HG02610 (cell line): Measurements from ENCODE around the gene IL18R1.
"Not testable (repeated sequence)": the region's sequence is repeated elsewhere in the genome, so short reads cannot be mapped to it uniquely, and the experiment has no call there.

Source experiments
- ATAC-seq: cut with Tn5 transposase; IDR thresholded peaks from one replicate; pipeline ENCODE4 v1.9.1; 2021; ENCODE audit warnings: mild to moderate bottlenecking, moderate library complexity; ENCODE audit not compliant: unreplicated experiment

Gene IL18R1

DNA sequence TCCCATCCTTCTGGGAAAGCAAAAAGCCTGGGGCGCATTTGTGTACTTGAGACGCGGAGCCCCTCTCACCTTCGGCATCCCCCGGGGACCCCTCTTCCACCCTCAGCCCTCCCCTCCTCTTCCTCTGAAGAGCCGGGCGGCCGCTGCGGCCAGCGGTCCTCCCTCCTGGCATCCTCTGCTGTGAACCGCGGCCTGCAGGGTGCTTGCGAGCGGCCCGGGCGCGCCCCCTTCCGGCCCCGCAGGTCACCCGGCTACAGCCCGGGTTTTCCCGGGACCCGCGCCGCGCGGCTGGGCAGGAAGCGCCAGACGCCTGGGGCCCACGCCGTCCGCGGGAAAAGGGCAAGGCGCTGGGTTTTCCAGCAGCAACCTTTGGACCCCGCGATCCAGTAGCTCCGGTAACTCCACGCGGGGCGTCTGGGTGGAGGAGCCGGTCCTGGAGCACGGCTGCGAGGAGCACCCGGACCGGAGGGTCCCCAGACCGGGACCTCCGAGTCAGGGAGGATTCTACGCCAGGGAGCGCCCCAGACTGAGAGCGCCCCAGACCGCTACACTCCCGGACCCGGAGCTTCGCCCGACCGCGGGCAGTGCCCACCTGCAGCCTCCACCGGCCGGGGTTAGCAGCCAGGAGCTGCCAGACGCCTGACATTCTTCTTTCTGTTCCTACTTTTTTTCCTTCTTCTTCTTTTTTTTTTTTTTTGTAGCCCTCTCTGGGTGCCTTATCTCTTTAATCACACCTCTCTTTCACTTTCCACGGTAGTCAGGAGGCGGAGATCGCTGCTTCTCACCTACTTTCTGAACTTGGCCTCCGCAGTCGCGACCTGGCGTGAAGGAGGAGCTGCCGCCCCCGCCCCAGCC, at the start of gene IL18R1:
Gene IL18R1 (plus strand): TSS at position 271 of the 855 bp plus-strand sequence. CDS start 6,865 bp downstream, outside the sequence.
- ATAC-seq = peak; percentile 85

DNA sequence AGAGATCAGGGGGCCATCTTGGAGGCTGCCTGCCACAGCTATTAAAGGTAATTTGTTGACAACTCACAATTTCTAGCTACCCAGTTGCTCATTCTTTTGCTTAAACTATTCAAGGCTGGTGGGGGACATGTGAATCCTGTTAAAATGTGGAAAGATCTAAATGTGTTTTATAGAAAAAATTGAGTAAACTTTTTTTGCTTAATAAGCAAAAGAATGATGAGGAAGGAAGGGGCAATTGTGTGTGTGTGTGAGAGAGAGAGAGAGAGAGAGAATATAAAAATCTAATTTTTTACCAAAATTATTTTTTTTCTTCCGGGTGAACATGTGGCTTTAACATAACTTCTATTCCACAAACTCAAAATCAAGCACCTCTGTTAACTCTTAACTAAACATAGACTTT, 49.5 kb upstream of the IL18R1 start:
- no peak for ATAC-seq

DNA sequence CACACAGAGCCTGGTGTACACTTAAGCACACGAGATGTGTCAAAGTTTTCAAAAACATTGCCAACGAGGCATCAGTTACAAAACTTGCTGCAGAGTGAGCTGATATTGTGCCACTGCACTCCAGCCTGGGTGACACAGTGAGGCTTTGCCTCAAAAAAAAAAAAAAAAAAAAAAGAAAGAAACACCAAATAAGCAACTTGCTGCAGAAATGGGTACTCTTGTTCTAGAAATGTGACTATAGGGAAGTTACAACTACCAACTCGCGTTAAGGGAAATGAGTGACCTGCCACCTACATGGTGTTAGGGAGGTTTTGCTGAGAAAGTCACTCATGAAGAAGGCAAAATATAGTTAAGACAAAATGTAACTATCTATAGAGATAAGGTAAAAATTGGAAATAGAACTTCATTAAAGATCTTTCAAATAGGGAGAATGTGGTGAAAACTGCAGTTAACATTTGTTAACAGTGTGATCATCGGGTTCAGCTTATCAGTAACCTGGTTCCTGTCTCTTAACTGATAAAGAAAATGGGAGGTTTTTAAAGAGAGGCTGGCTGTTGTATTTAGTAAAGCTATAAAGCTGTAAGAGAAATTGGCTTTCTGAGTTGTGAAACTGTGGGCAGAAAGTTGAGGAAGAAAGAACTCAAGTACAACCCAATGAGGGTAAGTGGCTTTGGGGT, 44.5 kb upstream of the IL18R1 start, which contains the start of gene IL1RL1:
Gene IL1RL1 (plus strand): TSS at position 600 of the 677 bp plus-strand sequence. CDS start 26,702 bp downstream, outside the sequence.
- no peak for ATAC-seq

DNA sequence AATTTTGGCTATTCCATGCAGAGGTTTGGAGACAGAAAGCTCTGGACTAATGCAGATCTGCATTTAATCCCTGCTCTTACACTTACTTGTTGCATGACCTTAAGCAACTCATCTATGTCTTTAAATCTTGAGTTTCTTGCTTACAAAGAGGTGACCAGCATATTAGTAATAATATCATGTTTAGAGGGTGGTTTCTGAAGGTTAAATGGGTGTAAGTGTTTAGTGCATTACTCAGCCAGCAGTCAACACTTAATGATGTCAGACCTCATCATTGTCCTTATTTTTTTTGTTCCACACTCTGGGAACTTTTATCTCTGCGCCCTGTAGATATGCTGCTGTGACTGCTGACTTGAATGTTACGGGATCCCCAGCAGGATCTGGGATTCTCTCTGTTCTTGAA, 42.6 kb upstream of the IL18R1 start:
- no peak for ATAC-seq

DNA sequence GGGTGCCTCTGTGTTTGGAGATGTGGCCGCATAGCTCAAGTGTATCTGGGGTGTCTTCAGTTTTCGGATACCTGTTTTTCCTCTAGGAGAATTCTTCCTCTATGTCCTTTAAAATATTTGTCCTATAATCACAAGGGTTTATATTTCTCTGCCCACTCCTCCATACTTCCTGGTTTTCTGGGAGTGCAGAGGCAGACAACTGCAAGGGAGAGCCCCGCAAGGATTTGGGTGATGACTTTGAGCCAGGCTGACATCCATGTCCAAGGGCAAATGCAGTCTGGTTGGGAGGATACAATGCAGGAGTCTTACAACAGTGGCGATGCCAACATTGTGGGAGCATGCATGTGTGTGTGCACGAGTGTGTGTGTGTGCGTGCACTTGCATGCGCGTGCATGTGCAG, 42.1 kb upstream of the IL18R1 start:
- no peak for ATAC-seq

DNA sequence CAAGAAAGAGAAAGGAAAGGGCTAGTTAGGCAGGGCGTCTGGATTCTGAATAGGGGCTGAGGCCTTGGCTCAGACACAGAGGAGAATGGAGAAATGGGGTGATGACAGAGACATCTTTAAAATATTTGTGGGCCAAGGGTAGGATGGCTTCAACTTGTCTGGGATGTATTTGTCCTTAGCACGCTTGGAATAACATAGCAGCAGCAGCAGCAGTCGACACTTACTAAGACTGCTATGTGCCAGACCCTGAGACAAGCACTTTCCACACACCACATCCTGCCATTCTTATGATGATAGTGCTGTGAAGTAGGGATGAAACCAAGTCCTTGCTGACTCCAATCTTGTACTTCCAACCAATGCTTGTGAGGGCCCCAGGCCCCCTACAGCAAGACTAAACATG, 41.6 kb upstream of the IL18R1 start:
- no peak for ATAC-seq

DNA sequence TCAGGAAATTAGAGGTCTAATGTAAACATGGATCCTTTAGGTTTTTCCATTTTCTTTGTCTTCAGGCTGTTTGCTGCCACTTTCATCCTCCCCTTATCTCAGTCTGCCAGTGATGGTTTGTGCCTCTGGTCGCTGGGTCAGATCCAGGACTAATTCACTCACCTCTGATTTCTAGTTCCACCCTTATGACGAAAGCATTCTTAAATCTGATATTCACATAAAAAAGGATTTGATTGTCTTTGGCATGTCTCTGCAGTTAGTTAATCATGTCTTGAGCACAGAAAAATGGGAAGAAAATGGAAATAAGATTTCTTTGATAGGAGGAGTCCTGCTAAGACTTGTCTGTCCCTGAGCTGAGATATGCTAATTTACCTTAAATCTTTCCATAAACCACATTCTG, 39.7 kb upstream of the IL18R1 start:
- no peak for ATAC-seq

DNA sequence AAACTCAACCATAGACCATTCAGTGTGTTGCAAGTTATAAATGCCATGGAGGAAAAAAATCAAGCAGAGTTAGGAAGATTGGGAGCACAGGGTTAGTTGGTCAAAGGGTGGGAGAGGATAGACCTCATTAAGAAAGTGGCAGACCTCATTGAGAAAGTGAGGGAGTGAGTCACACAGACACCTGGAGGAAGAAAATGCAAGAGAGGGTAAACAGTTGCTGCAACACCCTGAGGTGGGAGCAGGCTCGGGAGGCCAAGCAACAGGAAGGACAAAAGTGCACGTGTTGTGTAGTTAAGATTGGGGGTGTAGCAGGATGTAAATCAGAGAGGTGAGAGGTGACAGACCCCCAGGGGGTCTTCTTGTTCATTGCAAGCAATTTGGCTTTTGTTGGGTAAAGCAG, 37.9 kb upstream of the IL18R1 start:
- ATAC-seq = no peak

DNA sequence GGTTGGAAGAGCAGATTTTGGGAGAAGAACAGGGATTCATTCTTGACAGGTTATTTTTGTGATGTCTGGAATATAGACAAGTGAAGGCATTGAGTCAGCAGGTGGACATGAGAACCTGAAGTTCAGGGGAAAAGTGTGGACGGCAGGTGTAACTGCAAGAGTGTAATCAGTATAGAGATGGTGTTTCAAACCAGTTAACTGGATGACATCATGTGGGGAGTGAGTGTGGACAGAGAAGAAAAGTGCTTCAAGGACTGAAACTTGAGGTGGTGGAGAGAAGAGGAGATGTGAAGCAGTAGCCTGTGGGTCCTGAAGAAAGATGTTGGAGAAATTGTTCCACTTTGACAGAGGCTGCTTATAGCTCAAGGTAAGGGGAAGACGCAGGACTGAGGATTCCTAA, 37.2 kb upstream of the IL18R1 start:
- ATAC-seq = no peak

GRCh38 chr2:102321941-102322719, 33.5 kb upstream of the IL18R1 start:
- no peak for ATAC-seq

GRCh38 chr2:102324914-102325313, 30.7 kb upstream of the IL18R1 start:
- ATAC-seq = not testable (repeated sequence)

DNA sequence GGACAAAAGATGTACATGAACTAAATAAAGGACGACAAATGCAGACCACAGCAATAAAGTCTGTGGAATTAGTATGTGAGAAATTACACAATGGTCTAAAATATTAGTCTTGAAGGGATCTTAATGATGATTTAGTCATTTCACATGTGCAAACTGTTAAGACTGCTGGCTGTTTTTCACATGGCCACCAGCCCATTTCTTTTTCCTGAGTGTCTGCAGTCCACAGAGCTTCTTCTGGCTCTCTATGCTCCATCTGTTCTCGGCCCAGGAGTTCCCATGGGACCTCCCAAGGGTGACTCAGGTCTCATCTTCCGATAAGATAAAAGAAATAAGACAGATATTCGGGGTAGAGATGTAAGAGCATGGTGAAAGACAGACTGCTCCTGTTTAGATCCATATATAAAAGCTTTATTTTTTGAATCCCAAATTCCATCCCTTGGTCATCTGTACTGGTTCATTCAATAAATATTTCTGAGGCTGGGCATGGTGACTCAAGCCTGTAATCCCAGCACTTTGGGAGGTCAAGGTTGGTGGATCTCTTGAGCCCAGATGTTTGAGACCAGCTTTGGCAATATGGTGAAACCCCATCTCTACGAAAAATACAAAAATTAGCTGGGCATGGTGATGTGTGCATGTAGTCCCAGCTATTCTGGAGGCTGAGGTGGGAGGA, 24.1 kb upstream of the IL18R1 start:
- ATAC-seq = no peak

- ATAC-seq = no peak
These were observed 21.1 kb upstream of the IL18R1 start for GRCh38 chr2:102334486-102334885.

- no peak for ATAC-seq
These were observed 19.7 kb upstream of the IL18R1 start for GRCh38 chr2:102335871-102336366.

GRCh38 chr2:102336502-102336945, 19.1 kb upstream of the IL18R1 start:
- ATAC-seq = no peak

- ATAC-seq = peak; percentile 10
These were observed 18.6 kb upstream of the IL18R1 start for GRCh38 chr2:102337012-102337411.

DNA sequence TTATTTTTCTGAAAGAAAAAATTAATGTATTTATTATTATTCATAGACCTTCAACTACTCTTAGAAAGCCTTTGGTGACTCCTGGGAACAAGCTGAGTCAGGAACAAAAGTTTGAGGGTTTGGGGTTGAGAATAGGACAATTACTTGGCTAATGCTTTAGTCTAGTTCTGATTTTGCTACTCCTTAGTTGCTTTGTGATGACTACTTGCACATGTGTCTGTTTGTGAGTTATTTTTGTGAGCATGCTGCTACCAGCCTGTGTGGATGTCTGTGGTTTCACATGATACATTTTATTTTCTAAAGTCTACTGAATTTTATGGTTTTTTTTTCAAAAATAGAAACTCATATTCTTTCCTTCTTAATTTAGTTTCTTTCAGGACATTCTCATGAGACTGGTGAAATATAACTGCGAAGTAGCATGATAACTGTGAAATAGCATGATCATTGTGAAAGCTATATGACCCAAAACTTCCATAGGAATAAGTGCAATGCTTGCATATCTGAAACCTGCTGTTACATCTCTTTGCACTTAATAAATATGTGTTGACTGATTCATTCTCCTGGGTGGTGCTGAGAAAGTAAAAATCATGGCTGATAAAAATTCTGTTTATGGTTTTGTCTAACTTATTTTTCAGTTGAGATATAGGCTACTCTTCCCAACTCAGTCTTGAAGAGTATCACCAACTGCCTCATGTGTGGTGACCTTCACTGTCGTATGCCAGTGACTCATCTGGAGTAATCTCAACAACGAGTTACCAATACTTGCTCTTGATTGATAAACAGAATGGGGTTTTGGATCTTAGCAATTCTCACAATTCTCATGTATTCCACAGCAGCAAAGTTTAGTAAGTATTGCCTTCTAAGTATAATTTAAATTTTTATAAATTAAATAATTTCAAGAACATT, 17.9 kb upstream of the IL18R1 start:
- peak; percentile 82 for ATAC-seq

DNA sequence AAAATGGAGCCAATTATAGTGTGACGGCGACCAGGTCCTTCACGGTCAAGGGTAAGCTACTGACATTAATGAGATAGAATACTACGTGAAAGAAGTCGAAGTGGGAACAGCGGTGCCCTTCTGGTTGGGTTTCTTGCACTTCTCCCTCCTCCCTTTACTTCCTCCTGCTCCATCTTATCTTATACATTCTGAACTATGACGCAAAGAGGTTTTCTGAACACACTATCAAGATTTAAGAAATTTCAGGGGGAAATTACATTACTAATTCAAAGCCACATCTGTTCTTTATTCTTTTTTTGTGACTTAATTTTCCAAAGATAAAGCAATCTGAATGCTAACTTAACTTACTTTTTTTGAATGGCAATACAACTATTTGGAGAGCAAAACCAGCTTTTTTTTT, 14.8 kb upstream of the IL18R1 start:
- ATAC-seq = no peak

GRCh38 chr2:102342888-102343287, 12.7 kb upstream of the IL18R1 start:
- ATAC-seq = no peak
